Memory B cell (primary cell): ENCODE measurements around the gene SNX25.
A peak's percentile ranks its signal among the peaks of the same experiment; 100 is the strongest.

Source experiments
- ATAC-seq: fragments of 150-1000 bp; cut with Tn5 transposase; 2 replicates; pipeline ENCODE4 v1.10.0; 2021; ENCODE audit warnings: low read depth, mild to moderate bottlenecking, moderate library complexity
- DNase-seq, 2 donors: peaks; one replicate each; pipeline ENCODE4 v3.0.0; 2022; ENCODE audit warnings: low spot score in 2 of 2
- H3K27ac Mint-ChIP-seq: one replicate; pipeline ENCODE4 v1.8.0; 2022; ENCODE audit warnings: mild to moderate bottlenecking, moderate library complexity, mixed read lengths
- H3K27me3 Mint-ChIP-seq: one replicate; pipeline ENCODE4 v1.8.0; 2022; ENCODE audit warnings: mixed read lengths
- H3K36me3 Mint-ChIP-seq: one replicate; pipeline ENCODE4 v1.8.0; 2022; ENCODE audit warnings: mild to moderate bottlenecking, mixed read lengths
- H3K4me1 Mint-ChIP-seq: one replicate; pipeline ENCODE4 v1.8.0; 2022; ENCODE audit warnings: mixed read lengths
- H3K4me3 Mint-ChIP-seq: one replicate; pipeline ENCODE4 v1.8.0; 2022; ENCODE audit warnings: mild to moderate bottlenecking, moderate library complexity, mixed read lengths
- H3K9me3 Mint-ChIP-seq: one replicate; pipeline ENCODE4 v1.8.0; 2022; ENCODE audit warnings: mixed read lengths

Gene SNX25

DNA sequence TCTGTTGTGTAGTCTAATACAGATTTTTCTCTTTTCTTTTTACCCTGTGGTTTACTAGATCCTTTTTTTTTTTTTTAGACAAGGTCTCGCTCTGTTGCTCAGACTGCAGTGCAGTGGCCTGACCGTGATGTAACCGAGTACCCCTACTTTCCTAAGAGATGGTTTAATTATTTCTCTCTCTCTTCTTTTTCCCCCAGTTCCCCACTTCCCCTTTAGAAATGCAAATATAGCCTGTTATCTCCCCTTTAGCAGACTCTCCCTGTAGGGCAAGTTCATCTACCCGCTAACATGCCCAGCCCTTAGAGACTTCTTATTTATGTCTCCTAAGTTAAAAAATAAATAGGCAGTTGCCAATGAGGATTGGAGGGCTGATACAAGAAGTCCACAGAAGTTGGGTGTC is 4.5 kb downstream of the SNX25 start:
- peak overlapping the region; percentile 24 for H3K4me3 Mint-ChIP-seq
- no peaks in the 10 kb centered on the region for H3K27me3 Mint-ChIP-seq
- H3K36me3 Mint-ChIP-seq = no peaks in the 10 kb centered on the region
- peak in 1 of 2 donors; percentile 56 for DNase-seq
- H3K4me1 Mint-ChIP-seq = peaks cover 55% of the 10 kb centered on the region
- ATAC-seq = peak; percentile 54
- peak overlapping the region; percentile 72 for H3K27ac Mint-ChIP-seq
- H3K9me3 Mint-ChIP-seq = no peaks in the 10 kb centered on the region

DNA sequence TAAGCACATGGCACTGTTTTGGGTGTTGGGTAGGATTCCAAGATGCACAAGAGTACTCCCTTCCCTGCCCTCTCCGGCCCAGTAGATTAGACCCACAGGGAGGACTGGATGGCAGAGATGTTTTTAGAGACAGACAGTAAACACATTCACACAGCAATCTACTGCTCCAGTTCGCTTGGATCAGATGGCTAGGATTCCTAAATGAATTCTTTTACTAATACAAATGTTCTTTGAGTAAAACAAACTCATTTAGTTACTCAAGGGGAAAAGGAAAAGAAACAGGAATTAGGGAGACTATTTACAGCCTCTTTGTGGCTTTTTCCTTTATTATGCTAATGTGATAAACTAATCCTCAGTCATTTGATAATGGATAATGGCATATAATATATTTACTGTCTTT is 5.9 kb downstream of the SNX25 start:
- DNase-seq (no peak), ATAC-seq (no peak)
- Mint-ChIP-seq H3K4me1 (peaks cover 62% of the 10 kb centered on the region), H3K36me3 (no peaks in the 10 kb centered on the region), H3K4me3 (no peak overlapping the region), H3K27me3 (no peaks in the 10 kb centered on the region), H3K9me3 (no peaks in the 10 kb centered on the region), H3K27ac (no peak overlapping the region)

GRCh38 chr4:185217408-185217975 is 8.1 kb downstream of the SNX25 start:
- DNase-seq (no peak), ATAC-seq (no peak)
- Mint-ChIP-seq H3K4me1 (peaks cover 56% of the 10 kb centered on the region), H3K4me3 (no peak overlapping the region), H3K9me3 (no peaks in the 10 kb centered on the region), H3K36me3 (peaks cover 7% of the 10 kb centered on the region), H3K27ac (no peak overlapping the region), H3K27me3 (no peaks in the 10 kb centered on the region)

GRCh38 chr4:185218312-185218711 is 8.9 kb downstream of the SNX25 start:
- no peak for DNase-seq
- Mint-ChIP-seq H3K4me3 (no peak overlapping the region), H3K27ac (no peak overlapping the region), H3K4me1 (peaks cover 50% of the 10 kb centered on the region), H3K27me3 (no peaks in the 10 kb centered on the region), H3K36me3 (peaks cover 7% of the 10 kb centered on the region), H3K9me3 (no peaks in the 10 kb centered on the region)
- ATAC-seq = no peak

DNA sequence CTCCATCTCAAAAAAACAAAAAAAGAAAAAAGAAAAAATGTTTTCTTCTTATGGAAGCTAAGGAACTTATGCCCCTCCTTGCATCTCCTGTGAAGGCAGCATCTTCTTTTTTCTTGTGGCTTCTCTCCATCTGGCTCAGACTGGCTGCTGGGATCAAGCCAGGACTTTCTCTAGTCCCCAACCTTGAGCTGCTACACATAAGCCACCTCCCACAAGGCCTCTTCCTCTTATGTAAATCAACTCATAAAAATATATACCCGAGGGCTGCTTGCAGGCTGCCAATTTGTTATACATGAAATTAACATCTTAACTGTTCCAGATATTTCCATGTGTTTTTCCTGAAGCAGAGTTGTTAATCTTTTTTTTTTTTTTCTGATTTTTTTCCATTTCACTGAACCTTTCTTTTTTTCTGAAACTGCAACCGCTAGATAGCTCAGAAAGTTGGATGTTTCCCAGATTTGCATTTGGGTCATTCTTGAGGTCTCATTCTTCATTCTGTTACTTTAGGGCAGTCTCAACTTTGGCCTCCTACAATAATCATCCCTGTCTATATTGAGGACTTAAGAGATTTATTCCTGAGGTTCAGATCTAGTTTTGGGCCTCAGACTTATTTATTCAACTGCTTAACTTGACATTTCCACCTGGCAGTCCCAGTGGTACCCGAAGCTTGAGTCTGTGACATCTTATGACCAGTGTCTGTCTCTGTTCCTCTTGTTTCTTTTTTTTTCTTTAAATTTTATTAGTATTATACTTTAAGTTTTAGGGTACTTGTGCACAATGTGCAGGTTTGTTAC is 10.3 kb downstream of the SNX25 start:
- peak overlapping the region; percentile 78 for H3K4me3 Mint-ChIP-seq
- H3K4me1 Mint-ChIP-seq = peaks cover 43% of the 10 kb centered on the region
- ATAC-seq (peak; percentile 89), DNase-seq (no peak)
- peak overlapping the region; percentile 72 for H3K27ac Mint-ChIP-seq
- H3K9me3 Mint-ChIP-seq = no peaks in the 10 kb centered on the region
- H3K36me3 Mint-ChIP-seq = peaks cover 7% of the 10 kb centered on the region
- H3K27me3 Mint-ChIP-seq = no peaks in the 10 kb centered on the region

- Mint-ChIP-seq H3K4me1 (peaks cover 41% of the 10 kb centered on the region), H3K36me3 (peaks cover 7% of the 10 kb centered on the region), H3K4me3 (peak overlapping the region; percentile 25), H3K27ac (peak overlapping the region; percentile 0), H3K9me3 (no peaks in the 10 kb centered on the region), H3K27me3 (no peaks in the 10 kb centered on the region)
- DNase-seq (no peak), ATAC-seq (no peak)
Measured at GRCh38 chr4:185221491-185221890, 12.1 kb downstream of the SNX25 start.

- Mint-ChIP-seq H3K27ac (peak overlapping the region; percentile 0), H3K36me3 (peaks cover 7% of the 10 kb centered on the region), H3K27me3 (no peaks in the 10 kb centered on the region), H3K9me3 (no peaks in the 10 kb centered on the region), H3K4me3 (peak overlapping the region; percentile 25), H3K4me1 (peaks cover 39% of the 10 kb centered on the region)
- ATAC-seq (no peak), DNase-seq (no peak)
Measured at GRCh38 chr4:185221912-185222311, 12.5 kb downstream of the SNX25 start.

DNA sequence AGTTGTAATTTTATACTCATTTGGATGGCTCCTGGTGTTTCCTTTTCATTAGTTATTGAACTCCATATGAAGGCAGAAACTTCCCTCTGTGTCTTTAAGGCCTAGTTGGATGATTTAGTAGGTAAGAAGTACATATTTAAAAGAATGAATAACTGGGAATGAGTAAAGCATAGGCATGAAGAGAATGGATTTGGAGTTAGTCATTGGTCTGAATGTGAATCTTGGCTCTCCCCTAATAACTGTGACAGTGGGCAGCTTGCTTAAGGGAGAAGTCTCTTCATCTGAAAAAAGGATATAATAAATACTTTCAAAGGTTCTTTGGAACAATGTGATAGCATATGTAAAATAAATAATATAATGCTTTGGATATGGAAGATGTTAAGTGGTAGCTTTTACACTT is 13.2 kb downstream of the SNX25 start:
- no peaks in the 10 kb centered on the region for H3K9me3 Mint-ChIP-seq
- H3K27ac Mint-ChIP-seq = no peak overlapping the region
- H3K4me1 Mint-ChIP-seq = peaks cover 34% of the 10 kb centered on the region
- peaks cover 7% of the 10 kb centered on the region for H3K36me3 Mint-ChIP-seq
- no peaks in the 10 kb centered on the region for H3K27me3 Mint-ChIP-seq
- no peak overlapping the region for H3K4me3 Mint-ChIP-seq
- ATAC-seq (no peak), DNase-seq (no peak)

- no peak for DNase-seq
- H3K36me3 Mint-ChIP-seq = peaks cover 7% of the 10 kb centered on the region
- H3K4me3 Mint-ChIP-seq = no peak overlapping the region
- no peaks in the 10 kb centered on the region for H3K9me3 Mint-ChIP-seq
- H3K27ac Mint-ChIP-seq = no peak overlapping the region
- H3K4me1 Mint-ChIP-seq = peaks cover 23% of the 10 kb centered on the region
- no peak for ATAC-seq
- H3K27me3 Mint-ChIP-seq = no peaks in the 10 kb centered on the region
Measured at GRCh38 chr4:185224597-185224996, 15.2 kb downstream of the SNX25 start.

DNA sequence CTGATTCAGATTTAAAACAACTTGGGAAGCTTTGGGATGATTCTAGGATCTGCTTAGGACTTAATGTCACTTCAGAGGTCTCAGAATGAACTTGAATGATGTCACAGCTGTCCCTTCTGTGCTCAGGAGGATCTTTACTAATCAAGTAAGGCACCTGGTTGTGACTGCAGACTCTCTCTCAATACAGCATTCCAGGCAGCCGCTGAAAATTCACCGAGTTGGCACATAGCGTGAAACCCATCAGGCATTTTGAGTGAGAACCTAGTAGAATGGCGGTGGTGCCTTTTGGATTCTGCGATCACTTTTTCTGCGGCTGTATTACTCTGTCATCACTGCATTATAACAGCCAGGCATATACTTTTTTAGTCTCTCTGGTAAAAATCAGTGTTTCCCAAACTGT is 16.5 kb downstream of the SNX25 start:
- H3K4me3 Mint-ChIP-seq = no peak overlapping the region
- H3K9me3 Mint-ChIP-seq = no peaks in the 10 kb centered on the region
- no peak for DNase-seq
- no peak overlapping the region for H3K27ac Mint-ChIP-seq
- no peaks in the 10 kb centered on the region for H3K27me3 Mint-ChIP-seq
- no peak for ATAC-seq
- H3K4me1 Mint-ChIP-seq = peaks cover 18% of the 10 kb centered on the region
- peaks cover 7% of the 10 kb centered on the region for H3K36me3 Mint-ChIP-seq

GRCh38 chr4:185227131-185227551 is 17.7 kb downstream of the SNX25 start:
- Mint-ChIP-seq H3K4me1 (peaks cover 15% of the 10 kb centered on the region), H3K9me3 (no peaks in the 10 kb centered on the region), H3K27me3 (no peaks in the 10 kb centered on the region), H3K4me3 (no peak overlapping the region), H3K36me3 (peaks cover 4% of the 10 kb centered on the region), H3K27ac (no peak overlapping the region)
- DNase-seq = no peak
- ATAC-seq = no peak

DNA sequence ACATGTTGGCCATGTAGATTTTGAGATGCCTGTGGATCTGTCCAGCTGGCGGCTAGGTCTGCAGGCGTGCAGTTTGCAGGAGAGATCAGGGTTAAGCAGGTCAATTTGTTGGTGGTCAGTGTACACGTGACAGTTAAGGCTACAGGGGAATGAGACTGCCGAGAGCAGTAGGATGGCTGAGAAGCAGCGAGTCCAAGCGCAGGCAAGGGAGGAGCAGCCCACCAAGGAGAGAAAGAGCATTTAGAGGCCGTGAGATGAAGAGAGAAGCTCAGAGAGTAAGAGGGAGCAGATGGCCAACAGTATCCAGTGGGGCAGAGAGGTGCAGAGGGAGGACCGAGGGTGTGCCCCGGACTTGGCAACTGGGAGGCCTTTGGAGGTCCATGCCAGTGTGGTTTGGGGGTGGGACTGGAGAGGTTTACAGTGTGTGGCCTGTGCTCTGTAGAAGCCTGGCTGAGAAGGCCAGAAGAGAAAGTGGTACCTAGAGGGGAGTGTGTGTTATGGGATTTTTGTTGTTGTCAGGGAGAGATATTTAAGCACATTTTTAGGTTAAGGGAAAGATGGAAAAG is 18.4 kb downstream of the SNX25 start:
- Mint-ChIP-seq H3K27me3 (no peaks in the 10 kb centered on the region), H3K4me3 (no peak overlapping the region), H3K27ac (no peak overlapping the region), H3K9me3 (no peaks in the 10 kb centered on the region), H3K4me1 (peaks cover 17% of the 10 kb centered on the region), H3K36me3 (peaks cover 2% of the 10 kb centered on the region)
- ATAC-seq = no peak
- no peak for DNase-seq

- H3K36me3 Mint-ChIP-seq = peaks cover 2% of the 10 kb centered on the region
- ATAC-seq = no peak
- H3K27ac Mint-ChIP-seq = no peak overlapping the region
- H3K9me3 Mint-ChIP-seq = no peaks in the 10 kb centered on the region
- H3K4me3 Mint-ChIP-seq = no peak overlapping the region
- peaks cover 17% of the 10 kb centered on the region for H3K4me1 Mint-ChIP-seq
- H3K27me3 Mint-ChIP-seq = no peaks in the 10 kb centered on the region
- peak in 1 of 2 donors; percentile 3 for DNase-seq
Measured at GRCh38 chr4:185229021-185229818, 19.8 kb downstream of the SNX25 start.

- Mint-ChIP-seq H3K36me3 (peaks cover 2% of the 10 kb centered on the region), H3K9me3 (no peaks in the 10 kb centered on the region), H3K4me3 (no peak overlapping the region), H3K4me1 (peaks cover 19% of the 10 kb centered on the region), H3K27me3 (no peaks in the 10 kb centered on the region), H3K27ac (no peak overlapping the region)
- ATAC-seq = no peak
- DNase-seq = no peak
Measured at GRCh38 chr4:185232370-185232769, 23.0 kb downstream of the SNX25 start.
